Lower leg skin (tissue), 3 donors: ENCODE results near the gene SNAPC2.

ENCODE experiments used
- POLR2A ChIP-seq, 2 donors: fragments of 450-650 bp; IDR thresholded peaks; one replicate each; pipeline ENCODE4 v1.6.1; 2016 to 2017; ENCODE audit warnings: antibody characterized with exemption in 2 of 2, mild to moderate bottlenecking in 1 of 2, moderate library complexity in 1 of 2
- TF ChIP-seq, protein P1 (sequence below), 3 donors: fragments of 450-650 bp; IDR thresholded peaks; one replicate each; pipeline ENCODE4 v1.5.1; 2016; ENCODE audit warnings: antibody characterized with exemption in 3 of 3, mild to moderate bottlenecking in 3 of 3, moderate library complexity in 2 of 3

DNA sequence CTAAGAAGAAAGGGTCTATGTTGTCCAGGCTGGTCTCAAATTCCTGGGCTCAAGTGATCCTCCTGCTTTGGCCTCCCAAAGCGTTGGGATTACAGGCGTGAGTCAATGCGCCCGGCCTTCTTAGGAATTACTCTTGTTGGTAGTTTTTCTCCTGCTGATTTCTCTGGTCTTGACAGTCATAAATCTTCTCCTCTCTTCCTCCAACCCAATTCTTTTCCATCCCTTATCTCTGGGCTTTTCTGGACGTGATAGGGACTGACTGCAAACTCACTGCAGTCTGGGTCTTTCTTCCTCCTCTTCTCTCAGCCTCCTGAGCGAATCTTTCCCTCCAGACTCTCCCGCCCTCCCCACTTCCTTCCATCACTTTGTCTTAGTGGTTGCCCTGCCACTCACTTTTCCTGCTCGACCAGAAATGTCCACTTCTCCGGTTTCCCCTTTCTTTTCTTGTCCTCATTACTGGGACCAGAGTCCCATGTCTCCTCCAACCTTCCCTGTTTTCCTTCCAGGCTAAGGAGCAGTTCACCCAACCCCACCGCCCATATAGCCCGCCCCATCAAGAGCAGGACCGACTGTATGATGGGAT lies 45.2 kb downstream of the SNAPC2 start:
- TF ChIP-seq, protein P1, sequence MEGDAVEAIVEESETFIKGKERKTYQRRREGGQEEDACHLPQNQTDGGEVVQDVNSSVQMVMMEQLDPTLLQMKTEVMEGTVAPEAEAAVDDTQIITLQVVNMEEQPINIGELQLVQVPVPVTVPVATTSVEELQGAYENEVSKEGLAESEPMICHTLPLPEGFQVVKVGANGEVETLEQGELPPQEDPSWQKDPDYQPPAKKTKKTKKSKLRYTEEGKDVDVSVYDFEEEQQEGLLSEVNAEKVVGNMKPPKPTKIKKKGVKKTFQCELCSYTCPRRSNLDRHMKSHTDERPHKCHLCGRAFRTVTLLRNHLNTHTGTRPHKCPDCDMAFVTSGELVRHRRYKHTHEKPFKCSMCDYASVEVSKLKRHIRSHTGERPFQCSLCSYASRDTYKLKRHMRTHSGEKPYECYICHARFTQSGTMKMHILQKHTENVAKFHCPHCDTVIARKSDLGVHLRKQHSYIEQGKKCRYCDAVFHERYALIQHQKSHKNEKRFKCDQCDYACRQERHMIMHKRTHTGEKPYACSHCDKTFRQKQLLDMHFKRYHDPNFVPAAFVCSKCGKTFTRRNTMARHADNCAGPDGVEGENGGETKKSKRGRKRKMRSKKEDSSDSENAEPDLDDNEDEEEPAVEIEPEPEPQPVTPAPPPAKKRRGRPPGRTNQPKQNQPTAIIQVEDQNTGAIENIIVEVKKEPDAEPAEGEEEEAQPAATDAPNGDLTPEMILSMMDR (IDR thresholded peaks at IDR 0.05), result no peak
- TF ChIP-seq POLR2A (IDR thresholded peaks at IDR 0.05), result no peak
